HG03066 (cell line): ENCODE results near the gene C1orf210.

Source experiments
- ATAC-seq: cut with Tn5 transposase; IDR thresholded peaks from one replicate; pipeline ENCODE4 v1.9.1; 2021; ENCODE audit warnings: low read depth; ENCODE audit not compliant: unreplicated experiment

C1orf210 gene

DNA sequence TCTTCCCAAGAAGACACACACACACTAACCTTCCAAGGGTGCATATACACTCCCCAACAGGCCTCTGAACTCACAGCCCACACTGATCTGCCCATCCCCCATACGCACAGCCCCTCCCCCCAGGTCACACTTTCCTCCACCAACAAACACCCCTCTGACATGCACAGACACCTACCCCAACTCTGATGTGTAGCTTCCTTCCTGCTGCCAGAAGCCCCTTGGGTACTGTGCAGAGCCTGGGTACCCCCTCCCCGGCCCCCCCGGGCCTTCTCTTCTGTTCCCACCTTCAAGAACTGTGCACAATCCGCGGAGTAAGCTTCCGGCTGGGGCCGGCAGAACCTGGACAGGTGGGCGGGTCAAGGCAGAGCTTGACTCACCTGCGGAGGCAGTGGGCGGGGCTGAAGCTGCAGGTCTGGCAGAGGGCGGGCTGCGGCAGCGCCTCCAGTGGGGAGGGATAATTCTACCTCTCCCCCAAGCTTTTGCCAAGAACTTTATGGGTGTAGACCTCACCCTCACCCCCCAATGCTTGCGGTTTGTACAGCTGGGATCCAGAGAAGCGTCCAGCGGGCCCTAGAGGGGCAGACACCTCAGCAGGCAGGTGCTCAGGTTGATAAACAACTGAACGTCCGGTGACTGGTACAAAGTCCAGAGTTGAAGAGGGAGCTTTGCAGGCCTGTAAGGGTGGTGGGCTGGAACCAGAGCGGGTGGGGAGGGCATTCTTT is at the start of gene C1orf210:
C1orf210 (minus strand) TSS at position 313 of the 722 bp plus-strand sequence. CDS start 2,311 bp downstream, outside the sequence.
- no peak for ATAC-seq

DNA sequence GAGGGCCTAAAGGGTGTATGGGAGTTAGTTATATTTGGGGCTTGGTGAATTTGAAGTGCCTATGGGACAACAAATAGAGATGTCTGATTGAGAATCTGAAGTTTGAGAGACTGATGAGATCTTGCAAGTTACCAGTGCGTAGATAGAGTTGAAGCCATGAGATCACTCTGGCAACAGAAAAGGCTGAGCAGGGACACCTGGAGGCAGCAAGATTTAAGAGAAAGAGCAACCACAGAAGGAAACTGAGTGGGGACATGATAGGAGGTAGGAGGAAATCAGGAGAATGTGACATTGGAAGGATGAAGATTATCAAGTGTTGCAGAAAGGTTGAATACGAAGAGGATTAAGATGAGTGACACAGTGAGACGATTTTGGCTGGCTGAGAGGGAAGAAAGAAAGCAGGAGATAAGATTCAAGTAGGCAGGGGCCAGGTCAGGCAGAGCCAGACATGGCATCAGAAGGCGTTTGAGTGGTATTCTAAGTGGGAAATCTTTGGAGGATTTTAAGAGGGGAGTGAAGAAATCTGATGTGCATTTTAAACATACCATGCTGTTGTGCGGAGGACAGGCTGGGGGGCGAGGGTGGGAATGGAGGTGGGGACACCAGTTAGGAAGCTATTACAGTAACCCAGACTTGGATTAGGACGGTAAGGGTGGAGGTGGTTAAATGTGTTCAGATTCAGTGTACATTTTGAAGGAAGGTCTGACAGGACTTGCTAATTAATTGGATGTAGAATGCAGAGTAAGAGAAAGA is 49.2 kb upstream of the C1orf210 start:
- ATAC-seq = no peak

- ATAC-seq = no peak
Observed at GRCh38 chr1:43331688-43332087, 46.3 kb upstream of the C1orf210 start.

- no peak for ATAC-seq
Observed at GRCh38 chr1:43329995-43330751, 44.8 kb upstream of the C1orf210 start.

DNA sequence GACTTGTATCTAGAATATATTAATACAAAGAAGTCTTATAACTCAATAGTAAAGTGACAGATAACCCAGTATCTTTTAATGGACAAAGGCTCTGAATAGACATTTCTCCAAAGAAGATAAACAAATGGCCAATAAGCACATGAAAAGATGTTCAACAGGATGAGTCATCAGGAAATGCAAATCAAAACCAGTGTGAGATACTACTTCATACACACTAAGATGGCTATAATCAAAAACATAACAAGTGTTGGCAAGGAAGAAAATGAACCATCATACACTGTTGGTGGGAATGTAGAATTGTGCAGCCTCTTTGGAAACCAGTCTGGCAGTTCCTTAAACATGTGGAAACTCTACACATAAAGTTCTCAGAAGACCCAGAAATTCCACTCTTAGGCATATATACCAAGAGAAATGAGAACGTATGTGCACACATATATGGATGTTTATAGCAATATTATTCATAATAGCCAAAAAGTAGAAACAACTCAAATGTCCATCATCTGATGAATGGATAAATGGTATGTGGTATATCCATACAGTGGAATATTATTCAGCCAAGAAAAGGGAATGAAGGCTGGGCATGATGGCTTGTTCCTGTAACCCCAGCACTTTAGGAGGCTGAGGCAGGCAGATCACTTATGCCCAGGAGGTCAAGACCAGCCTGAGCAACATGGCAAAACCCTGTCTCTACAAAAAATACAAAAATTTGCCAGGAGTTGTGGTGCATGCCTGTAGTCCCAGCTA is 42.3 kb upstream of the C1orf210 start:
- no peak for ATAC-seq

DNA sequence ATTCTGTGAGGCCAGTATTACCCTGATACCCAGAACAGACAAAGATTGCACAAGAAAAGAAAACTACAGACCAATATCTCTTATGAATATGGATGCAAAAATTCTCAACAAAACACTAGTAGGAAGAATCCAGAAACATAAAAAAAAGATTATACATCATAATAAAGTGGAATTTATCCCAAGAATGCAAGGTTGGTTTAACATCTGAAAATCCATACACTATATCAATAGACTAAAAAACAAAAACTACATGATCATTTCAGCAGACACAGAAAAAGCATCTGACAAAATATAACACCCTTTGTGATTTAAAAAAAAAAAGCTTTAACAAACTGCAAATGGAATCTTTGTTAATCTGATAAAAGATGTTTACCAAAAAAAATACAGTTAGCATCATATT is 40.0 kb upstream of the C1orf210 start:
- ATAC-seq = no peak

GRCh38 chr1:43324810-43325209 is 39.4 kb upstream of the C1orf210 start:
- no peak for ATAC-seq

DNA sequence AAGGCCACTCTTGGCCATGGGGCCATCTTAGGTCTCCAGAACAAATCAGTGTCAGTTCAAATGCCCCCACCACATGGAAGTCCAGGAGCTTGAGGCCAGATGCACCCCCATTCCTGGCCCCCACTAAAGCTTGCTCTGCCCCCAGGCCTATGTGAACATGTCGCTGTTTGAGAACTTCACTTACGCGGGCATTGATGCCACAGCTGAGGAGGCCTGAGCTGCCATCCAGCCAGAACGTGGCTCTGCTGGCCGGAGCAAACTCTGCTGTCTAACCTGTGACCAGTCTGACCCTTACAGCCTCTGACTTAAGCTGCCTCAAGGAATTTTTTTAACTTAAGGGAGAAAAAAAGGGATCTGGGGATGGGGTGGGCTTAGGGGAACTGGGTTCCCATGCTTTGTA is 37.1 kb upstream of the C1orf210 start:
- ATAC-seq = no peak

DNA sequence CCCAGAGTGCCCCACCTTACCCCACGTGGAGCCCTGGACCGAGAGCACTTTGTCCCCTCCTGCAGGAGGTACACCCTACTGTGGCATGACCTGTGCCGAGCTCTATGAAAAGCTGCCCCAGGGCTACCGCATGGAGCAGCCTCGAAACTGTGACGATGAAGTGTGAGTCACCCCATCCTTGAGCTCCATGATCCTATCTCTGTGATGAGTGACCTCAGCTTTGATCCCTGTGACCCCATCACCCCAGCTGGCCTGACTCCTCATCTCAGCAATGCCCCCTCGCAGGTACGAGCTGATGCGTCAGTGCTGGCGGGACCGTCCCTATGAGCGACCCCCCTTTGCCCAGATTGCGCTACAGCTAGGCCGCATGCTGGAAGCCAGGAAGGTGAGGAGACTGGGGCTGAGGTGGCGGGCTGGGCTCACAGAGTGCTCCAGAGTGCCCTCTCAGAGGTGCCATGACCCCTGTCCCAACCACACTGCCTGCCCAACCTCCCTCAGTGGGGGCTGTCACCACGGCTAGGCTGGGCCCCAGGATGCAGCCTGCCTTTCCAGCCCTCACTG is 36.0 kb upstream of the C1orf210 start:
- ATAC-seq = no peak

DNA sequence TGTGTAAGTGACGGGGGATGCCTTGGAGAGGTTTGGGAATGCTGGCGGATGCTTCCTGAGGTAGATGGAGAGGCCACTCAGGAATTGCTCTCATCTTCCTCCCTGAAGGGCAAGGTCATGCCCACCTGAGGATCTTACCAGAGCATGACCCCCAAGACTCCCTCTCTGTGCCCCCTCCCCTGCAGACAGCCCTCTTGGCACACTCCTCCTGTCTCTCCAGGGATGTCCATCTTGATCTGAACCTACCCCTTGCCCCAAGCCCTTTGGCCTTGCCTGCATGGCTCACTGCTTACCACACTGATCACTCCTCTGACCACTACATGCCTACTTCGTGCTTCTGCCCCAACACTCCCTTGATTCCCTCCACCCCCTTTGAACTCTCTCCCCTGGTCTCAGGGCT is 34.4 kb upstream of the C1orf210 start:
- no peak for ATAC-seq

DNA sequence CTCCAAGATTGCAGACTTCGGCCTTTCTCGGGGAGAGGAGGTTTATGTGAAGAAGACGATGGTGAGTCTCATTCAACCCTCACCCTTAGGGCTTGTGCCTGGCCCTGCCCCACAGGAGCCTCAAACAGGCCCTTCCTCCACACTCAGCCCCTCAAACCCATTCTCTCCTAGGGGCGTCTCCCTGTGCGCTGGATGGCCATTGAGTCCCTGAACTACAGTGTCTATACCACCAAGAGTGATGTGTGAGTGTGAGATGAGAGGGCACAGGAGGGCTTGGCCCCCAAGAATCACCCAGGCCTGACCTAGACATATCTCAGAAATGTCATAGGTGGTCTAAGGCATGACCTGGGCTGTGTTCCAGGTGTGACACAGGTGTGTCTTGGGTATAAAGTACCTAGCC is 33.9 kb upstream of the C1orf210 start:
- ATAC-seq = no peak

DNA sequence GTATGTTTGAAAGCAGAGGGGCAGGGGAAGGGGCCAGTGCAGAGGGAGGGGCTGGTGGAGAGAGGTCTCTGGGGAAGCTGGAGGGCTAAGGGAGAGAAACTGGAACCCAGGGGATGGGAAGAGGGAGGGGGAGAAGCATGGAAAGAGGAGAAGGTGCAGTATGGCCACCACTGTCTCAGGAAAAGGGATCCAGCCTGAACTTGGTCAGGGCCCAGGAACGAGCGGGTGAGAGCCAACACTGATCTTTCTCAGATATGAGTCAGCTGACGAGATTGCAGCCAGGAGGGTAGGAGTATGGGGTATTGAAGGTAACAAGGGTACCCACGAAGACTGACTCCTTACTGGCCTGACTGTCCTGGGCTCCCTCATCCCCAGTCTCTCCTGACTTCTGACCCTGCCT is 33.5 kb upstream of the C1orf210 start:
- ATAC-seq = no peak

DNA sequence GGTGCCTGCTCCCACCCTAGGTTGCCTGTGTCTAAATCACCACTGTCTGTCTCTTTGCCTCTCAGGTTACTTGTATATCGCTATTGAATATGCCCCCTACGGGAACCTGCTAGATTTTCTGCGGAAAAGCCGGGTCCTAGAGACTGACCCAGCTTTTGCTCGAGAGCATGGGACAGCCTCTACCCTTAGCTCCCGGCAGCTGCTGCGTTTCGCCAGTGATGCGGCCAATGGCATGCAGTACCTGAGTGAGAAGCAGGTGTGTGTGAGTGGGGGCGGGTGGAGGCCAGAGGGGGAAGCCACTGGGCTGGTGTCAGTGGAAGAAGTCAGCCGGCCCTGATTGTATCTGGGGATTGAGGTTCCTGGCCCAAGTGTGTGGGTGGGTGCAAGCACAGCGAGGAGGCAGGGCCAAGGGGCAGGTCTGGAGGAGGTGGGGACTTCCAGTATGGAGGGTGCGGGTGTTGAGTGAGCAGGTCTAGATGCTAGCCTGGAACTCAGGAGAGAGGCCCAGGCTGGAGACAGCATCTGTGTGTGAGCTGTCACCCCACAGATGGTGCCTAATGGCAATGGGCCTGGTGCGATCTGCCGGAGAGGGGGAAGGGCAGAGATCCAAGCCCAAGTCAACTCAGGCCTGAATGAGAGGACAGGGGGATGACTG is 32.6 kb upstream of the C1orf210 start:
- ATAC-seq = no peak

DNA sequence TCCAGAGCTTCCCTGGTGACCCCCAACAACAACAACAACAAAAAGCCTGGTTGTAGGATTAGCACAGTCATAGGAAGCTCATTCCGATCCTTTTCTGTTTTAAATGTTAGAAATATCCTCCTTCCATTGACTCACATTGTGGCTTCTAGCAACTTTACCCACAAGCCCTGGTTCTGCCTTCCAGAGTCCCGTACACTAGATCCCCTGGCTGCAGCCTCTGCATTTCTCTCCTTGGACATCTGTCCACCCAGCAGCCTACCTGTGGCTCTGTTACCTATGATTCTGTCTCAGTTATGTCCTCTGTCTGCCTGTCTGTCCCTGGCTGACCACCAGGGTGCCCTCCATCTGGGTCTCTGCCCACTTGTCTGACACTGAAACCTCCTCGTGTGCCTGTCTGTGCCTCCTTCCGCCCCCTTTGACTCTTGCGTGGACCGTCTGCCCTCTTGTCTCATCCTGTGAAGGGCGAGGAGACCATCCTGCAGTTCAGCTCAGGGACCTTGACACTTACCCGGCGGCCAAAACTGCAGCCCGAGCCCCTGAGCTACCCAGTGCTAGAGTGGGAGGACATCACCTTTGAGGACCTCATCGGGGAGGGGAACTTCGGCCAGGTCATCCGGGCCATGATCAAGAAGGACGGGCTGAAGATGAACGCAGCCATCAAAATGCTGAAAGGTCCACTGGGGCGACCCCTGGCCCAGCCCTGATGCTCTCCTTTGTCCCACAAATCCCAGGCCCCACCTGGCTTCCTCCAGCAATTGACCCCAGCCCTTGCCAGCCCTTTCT is 31.5 kb upstream of the C1orf210 start:
- ATAC-seq = no peak

- no peak for ATAC-seq
Observed at GRCh38 chr1:43315963-43316737, 30.8 kb upstream of the C1orf210 start.

DNA sequence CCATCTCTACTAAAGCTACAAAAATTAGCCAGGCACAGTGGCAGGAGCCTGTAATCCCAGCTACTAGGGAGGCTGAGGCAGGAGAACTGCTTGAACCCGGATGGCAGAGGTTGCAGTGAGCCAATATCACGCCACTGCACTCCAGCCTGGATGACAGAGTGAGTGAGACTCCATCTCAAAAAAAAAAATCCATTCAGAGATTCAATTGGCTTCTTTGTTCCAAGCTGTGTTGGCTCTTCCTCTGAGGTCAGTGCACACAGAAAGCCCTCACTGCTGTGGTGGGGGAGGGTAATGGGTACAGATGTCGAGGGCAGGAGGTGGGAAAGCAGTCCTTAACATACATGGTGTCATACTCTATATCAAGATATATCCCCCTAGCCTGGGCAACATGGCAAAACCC is 30.1 kb upstream of the C1orf210 start:
- no peak for ATAC-seq

DNA sequence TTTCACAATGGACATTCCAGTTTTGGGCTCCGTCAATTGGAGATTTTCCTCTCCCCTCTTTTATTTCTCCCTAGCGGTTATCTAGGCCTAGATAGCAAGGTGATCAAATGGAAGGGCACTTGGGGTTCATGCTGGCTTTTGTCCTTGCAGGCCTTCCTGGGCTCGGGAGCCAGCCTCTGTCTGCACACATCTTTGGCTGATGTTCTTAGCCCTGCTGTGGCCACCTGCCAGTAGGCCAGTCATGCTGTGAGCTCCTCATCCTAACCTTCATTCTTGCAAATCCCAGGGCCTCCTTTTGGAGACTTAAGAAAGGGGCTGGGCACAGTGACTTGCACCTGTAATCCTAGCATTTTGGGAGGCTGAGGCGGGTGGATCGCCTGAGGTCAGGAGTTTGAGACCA is 28.9 kb upstream of the C1orf210 start:
- ATAC-seq = no peak

DNA sequence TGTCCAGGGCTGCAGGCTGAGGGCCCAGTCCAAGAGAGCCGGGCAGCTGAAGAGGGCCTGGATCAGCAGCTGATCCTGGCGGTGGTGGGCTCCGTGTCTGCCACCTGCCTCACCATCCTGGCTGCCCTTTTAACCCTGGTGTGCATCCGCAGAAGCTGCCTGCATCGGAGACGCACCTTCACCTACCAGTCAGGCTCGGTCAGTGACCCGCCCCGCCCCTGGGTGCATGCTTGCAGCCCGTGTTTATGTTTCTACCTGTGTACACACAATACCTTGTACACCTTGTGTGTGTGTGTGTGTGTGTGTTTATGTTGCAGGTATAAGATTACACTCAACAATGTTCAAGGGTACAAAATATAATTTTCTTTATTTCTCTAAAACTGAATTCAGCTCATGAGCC is 28.4 kb upstream of the C1orf210 start:
- no peak for ATAC-seq
